GM20431 (cell line): ENCODE results near the gene TMTC1.
"Not testable (repeated sequence)": the region's sequence is repeated elsewhere in the genome, so short reads cannot be mapped to it uniquely, and the experiment has no call there.

Experiments
- in situ Hi-C: fragments of 300-500 bp; cut with MseI, MboI; formaldehyde crosslinking; loops from one replicate; pipeline ENCODE4 v1.15.0; 2020; ENCODE audit warnings: low sequenced_read_pairs; ENCODE audit not compliant: unreplicated experiment

TMTC1 gene

GRCh38 chr12:29638528-29638927, 145.2 kb downstream of the TMTC1 start:
- in situ Hi-C loops: no loop called here

- in situ Hi-C loops: no loop called here
These were observed 149.7 kb downstream of the TMTC1 start for GRCh38 chr12:29634057-29634456.

- in situ Hi-C loops: not testable (repeated sequence)
These were observed 153.6 kb downstream of the TMTC1 start for GRCh38 chr12:29630164-29630563.

- in situ Hi-C loops: no loop called here
These were observed 156.5 kb downstream of the TMTC1 start for GRCh38 chr12:29627221-29627620.

- in situ Hi-C loops: no loop called here
These were observed 158.3 kb downstream of the TMTC1 start for GRCh38 chr12:29625359-29625953.

- in situ Hi-C loops: no loop called here
These were observed 161.5 kb downstream of the TMTC1 start for GRCh38 chr12:29622251-29622650.

GRCh38 chr12:29620030-29620429, 163.7 kb downstream of the TMTC1 start:
- in situ Hi-C loops: no loop called here

- in situ Hi-C loops: no loop called here
These were observed 166.3 kb downstream of the TMTC1 start for GRCh38 chr12:29617407-29617803.

- in situ Hi-C loops: no loop called here
These were observed 166.9 kb downstream of the TMTC1 start for GRCh38 chr12:29616664-29617406.

GRCh38 chr12:29614694-29615325, 168.9 kb downstream of the TMTC1 start:
- in situ Hi-C loops: no loop called here

- in situ Hi-C loops: no loop called here
These were observed 170.8 kb downstream of the TMTC1 start for GRCh38 chr12:29612912-29613311.

- in situ Hi-C loops: no loop called here
These were observed 171.8 kb downstream of the TMTC1 start for GRCh38 chr12:29611906-29612305.

GRCh38 chr12:29610473-29611170, 173.1 kb downstream of the TMTC1 start:
- in situ Hi-C loops: no loop called here

- in situ Hi-C loops: no loop called here
These were observed 174.1 kb downstream of the TMTC1 start for GRCh38 chr12:29609431-29610215.

- in situ Hi-C loops: no loop called here
These were observed 175.2 kb downstream of the TMTC1 start for GRCh38 chr12:29608581-29608980.

- in situ Hi-C loops: no loop called here
These were observed 184.4 kb downstream of the TMTC1 start for GRCh38 chr12:29599381-29599780.

GRCh38 chr12:29595071-29595755, 188.5 kb downstream of the TMTC1 start:
- in situ Hi-C loops: no loop called here

- in situ Hi-C loops: no loop called here
These were observed 190.7 kb downstream of the TMTC1 start for GRCh38 chr12:29593001-29593400.
